ENCODE data around the gene MBOAT7.
"Not testable (repeated sequence)": the region's sequence is repeated elsewhere in the genome, so short reads cannot be mapped to it uniquely, and the experiment has no call there.

The MBOAT7 gene

GRCh38 chr19:54189735-54190502, 539 bp upstream of the MBOAT7 start:
- peak; percentile 100 for DNase-seq (ENCODE audit: low read depth)

- peak; percentile 44 for DNase-seq (ENCODE audit: low read depth)
Measured at GRCh38 chr19:54188215-54188871, 1.0 kb downstream of the MBOAT7 start.

- no peak for DNase-seq (ENCODE audit: low read depth)
Measured at GRCh38 chr19:54186934-54187381, 2.4 kb downstream of the MBOAT7 start.

GRCh38 chr19:54186351-54186750, 3.0 kb downstream of the MBOAT7 start:
- no peak for DNase-seq (ENCODE audit: low read depth)

GRCh38 chr19:54183431-54183830, 5.9 kb downstream of the MBOAT7 start:
- DNase-seq (ENCODE audit: low read depth): no peak

GRCh38 chr19:54181894-54182293, 7.5 kb downstream of the MBOAT7 start:
- DNase-seq (ENCODE audit: low read depth): not testable (repeated sequence)

GRCh38 chr19:54180691-54181091, 8.7 kb downstream of the MBOAT7 start:
- DNase-seq (ENCODE audit: low read depth): no peak

- no peak for DNase-seq (ENCODE audit: low read depth)
Measured at GRCh38 chr19:54179921-54180461, 9.4 kb downstream of the MBOAT7 start.

- DNase-seq (ENCODE audit: low read depth): no peak
Measured at GRCh38 chr19:54179262-54179852, 10.0 kb downstream of the MBOAT7 start.

- no peak for DNase-seq (ENCODE audit: low read depth)
Measured at GRCh38 chr19:54178581-54179261, 10.7 kb downstream of the MBOAT7 start.

- no peak for DNase-seq (ENCODE audit: low read depth)
Measured at GRCh38 chr19:54173951-54174834, 15.2 kb downstream of the MBOAT7 start.

GRCh38 chr19:54173359-54173699, 16.1 kb downstream of the MBOAT7 start:
- no peak for DNase-seq (ENCODE audit: low read depth)

- DNase-seq (ENCODE audit: low read depth): no peak
Measured at GRCh38 chr19:54172471-54173358, 16.7 kb downstream of the MBOAT7 start, which contains the start of gene TMC4. TSS of gene TMC4 (minus strand) at chr19:54173160. CDS start at chr19:54173117, 43 bp downstream.

GRCh38 chr19:54171736-54172431, 17.5 kb downstream of the MBOAT7 start:
- DNase-seq (ENCODE audit: low read depth): not testable (repeated sequence)

- no peak for DNase-seq (ENCODE audit: low read depth)
Measured at GRCh38 chr19:54169149-54169740, 20.1 kb downstream of the MBOAT7 start.

GRCh38 chr19:54168174-54168917, 21.0 kb downstream of the MBOAT7 start:
- peak; percentile 82 for DNase-seq (ENCODE audit: low read depth)

- DNase-seq (ENCODE audit: low read depth): no peak
Measured at GRCh38 chr19:54165222-54165621, 24.2 kb downstream of the MBOAT7 start.

- no peak for DNase-seq (ENCODE audit: low read depth)
Measured at GRCh38 chr19:54164369-54165068, 24.9 kb downstream of the MBOAT7 start.
